Activated CD4-positive, alpha-beta T cell treated with anti-CD3 and anti-CD28 coated beads, Interleukin-2, amount 50 U/mL, for 24 hours (primary cell): ENCODE measurements around the gene OMD.

Source experiments
- DNase-seq, 2 donors: peaks; one replicate each; pipeline ENCODE4 v3.0.0-alpha.2; 2020; ENCODE audit warnings: low read depth in 1 of 2, low spot score in 1 of 2

Gene OMD, protein sequence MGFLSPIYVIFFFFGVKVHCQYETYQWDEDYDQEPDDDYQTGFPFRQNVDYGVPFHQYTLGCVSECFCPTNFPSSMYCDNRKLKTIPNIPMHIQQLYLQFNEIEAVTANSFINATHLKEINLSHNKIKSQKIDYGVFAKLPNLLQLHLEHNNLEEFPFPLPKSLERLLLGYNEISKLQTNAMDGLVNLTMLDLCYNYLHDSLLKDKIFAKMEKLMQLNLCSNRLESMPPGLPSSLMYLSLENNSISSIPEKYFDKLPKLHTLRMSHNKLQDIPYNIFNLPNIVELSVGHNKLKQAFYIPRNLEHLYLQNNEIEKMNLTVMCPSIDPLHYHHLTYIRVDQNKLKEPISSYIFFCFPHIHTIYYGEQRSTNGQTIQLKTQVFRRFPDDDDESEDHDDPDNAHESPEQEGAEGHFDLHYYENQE

DNA sequence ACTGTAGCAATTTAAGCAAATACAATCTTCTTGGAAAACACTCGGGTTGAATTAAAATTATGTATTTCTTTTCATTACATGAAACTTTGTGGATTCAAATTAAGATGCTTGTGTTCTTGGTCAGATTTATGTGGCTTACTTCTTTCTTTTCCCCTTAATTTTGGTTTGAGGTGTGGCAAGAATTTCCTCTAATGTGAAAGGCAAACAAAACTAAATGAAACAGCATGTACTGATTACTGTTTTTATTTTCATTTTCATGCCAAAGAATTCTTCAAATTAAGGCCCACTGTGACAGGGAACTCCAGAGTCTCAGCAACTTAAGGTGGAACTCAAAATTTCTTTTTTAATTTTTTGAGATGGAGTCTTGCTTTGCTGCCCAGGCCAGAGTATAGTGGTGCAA is at the start of gene OMD:
OMD (minus strand) TSS at position 132 of the 400 bp plus-strand sequence. CDS start 6,913 bp downstream, outside the sequence.
- no peak for DNase-seq

DNA sequence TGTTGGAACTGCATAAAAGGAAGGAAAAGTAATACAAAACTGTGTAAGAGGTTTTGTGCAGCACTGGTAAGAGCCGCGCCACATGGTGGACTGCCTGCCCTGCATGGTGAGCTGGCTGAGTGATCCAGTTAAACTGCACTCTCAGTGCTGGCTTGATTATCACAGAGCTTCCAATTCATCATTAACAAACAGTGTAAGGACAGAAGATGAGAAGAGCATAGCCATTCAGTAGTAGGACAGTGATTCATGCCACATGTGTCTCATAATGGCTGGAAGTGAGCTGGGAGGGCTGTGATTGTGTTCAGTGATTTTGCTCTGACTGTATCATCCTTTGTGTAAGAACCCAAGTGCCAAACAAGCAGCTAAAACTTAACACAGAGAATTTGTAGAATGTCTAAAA is 43.9 kb upstream of the OMD start:
- no peak for DNase-seq

DNA sequence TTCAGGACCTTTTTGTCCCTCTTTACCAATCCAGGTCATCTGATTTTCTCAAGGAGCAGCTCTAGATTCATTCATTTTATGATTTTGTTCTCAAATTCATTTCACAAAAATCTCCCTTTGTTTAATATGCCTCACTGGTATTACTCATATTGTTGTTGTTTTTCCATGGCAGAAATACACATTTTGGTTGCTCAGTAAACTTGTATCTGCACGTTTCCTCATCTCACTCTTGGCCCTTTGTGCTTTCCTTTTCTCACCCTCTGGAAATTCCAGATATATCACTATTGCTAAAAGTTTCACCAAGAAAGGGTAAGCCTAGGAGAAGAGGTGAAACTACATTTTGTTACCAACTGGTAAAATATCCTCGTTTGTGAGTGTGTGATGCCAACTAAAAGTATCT is 43.2 kb upstream of the OMD start:
- no peak for DNase-seq

DNA sequence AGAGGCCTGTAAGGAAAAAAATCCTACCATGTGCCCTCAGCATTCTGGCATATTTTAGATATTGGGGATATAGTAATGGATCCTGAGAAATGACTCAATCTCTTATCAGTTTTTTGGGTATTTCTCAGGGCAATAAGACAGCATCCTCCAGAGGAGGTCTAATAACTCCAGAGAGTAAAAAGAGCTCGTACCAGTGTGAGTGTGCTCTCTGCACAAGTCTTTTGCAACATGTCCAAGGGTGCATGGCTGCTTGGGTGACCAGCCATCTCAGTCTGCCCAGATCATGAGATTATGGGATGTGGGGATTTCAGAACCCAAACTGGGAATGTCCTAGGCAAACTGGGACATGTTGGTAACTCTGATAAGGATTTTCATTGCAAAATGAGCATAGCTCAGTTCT is 42.8 kb upstream of the OMD start:
- DNase-seq: no peak

DNA sequence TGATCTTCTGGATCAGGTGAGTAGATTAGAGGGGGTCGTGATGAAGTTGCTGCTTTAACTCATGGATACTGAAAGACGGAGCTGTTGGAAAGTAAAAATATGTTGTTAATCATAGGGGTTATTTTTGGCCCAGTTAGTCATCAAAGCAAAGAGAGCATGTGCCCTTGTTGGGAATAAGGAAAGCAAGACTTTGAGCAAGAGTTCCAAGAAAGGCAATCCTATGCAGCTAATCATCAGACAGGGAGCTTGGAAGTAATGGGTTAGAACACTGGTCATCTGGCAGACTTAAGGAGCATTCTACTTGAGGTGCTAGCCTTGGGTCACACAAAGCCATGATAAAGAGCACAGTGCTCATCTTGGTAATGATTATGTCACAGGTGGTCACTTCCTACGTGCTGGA is 39.7 kb upstream of the OMD start:
- no peak for DNase-seq

DNA sequence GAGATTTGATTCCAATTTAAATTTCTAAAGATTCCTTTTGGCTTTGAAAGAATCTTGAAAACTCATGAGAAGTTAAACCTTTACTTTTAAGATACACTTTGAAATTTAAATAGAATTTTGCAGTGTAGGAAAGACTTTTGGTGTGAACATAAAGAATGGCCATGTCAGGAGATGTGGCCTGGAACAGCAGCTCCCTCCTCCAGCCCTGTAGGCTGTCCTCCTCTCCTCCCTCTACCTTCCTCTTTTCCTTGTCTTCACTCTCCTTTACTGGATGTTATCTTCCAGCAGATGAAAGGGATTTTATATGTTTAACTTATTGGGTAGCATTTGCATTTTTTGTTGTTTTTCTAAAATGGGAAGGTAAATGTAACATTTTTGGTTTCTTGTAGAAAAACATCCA is 39.1 kb upstream of the OMD start:
- DNase-seq: no peak

DNA sequence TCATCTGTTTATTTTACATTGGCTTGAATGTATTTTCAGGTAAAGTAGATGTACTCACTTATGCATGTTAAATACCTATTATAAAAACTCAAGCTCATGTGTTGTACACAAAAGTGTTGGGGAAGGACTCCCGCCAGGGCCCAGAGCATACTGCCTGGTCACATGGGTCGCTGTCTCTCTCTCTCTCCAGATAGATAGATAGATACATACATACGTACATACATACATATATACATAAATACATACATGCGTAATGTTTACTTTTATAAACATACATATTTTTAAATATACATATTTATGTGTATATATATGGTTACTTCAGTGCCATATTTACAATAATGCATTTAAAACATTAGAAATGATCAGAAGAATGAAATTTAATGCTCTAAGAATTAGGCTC is 33.3 kb upstream of the OMD start:
- DNase-seq: no peak

DNA sequence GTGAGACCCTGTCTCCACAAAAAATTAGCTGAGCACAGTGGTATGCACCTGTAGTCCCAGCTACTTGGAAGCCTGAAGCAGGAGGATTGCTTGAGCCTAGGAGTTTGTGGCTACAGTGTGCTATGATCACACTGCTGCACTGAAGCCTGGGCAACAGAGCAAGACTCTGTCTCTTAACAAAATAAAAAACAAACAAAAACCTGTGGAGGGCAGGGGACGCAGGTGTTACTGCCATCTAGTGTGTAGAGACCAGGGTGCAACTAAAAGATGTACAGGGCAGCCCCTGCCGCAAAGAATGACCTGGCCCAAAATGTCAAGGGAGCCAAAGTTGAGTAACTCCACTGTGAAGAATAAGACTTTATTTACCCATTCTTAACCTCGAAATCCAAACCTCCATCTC is 30.9 kb upstream of the OMD start:
- no peak for DNase-seq

DNA sequence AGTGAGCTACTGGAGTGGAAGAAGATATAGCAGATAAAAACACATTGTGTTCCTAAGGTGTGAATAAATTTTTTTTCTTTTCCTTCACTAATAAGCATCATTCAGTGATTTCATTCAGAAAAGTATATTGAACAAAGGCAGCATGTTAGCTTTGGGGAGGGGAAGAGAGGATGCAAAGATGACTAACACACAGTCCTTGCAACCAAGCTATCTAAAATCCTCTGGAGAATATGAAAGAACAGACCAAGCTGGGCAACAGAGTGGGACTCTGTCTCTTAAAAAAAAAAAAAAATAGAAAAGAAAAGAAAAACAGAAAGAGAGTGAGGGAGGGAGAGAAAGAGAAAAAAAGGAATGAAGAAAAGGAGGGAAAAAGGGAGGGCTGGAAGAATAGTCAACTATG is 22.3 kb upstream of the OMD start:
- no peak for DNase-seq

DNA sequence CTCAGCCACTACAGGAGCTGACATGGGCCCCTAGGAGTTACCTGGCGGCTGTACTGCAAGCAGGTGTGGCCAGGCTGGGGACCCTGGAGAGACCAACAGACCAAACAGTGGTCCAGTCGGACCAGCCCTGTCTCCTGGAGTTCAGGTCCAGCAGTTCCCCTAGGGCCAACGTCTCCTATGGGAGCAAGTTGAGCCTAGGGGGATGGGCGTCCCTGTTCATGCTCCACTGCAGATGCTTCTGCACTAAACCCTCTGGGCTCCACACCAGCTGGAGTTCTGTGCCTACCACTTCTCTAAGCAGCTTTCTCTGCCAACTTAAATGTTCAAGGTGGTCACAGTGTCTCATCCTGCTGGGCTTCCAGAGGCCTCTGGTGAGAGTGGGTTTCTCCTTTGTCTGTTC is 20.6 kb upstream of the OMD start:
- no peak for DNase-seq

DNA sequence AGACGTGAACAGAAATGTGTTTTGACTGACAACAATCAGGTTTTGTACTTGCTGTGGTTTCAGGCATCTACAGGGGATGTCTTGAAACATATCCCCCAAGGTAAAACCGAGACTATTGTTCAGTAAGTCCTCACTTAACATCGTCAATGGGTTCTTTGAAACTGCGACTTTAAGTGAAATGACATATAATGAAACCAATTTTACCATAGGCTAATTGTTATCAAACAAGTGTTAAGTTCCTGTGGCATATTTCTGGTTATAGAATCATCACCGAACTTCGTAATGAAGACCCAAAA is 16.4 kb upstream of the OMD start:
- no peak for DNase-seq

DNA sequence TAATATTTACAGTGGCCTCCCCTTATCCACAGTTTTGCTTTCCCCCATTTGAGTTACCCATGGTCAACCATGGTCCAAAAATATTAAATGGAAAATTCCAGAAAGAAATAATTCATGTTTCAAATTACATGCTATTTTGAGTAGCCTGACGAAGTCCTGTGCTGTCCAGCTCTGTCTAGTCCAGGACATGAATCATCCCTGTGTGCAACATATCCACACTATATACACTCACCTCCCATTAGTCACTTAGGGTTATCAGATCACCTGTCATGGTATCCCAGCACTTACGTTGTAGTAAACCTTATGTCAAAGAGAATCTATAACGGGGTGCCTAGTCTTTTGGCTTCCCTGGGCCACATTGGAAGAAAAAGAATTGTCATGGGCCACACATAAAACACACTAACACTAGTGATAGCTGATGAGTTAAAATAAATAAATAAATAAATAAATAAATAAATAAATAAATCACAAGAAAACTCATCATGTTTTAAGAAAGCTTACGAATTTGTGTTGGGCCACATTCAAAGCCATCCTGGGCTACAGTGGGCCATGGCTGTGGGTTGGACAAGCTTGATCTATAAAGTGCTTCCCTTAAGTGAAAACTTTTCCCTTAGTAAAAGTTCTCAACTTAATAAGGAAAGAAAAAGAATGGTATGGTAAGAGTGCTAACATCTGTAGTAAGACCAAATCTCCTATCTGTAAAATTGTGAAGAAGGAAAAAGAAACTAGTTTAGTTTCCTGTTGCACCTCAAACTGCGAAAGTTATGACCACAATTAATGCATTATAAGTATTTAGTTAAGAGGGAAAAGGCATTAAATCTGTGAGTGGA is 15.9 kb upstream of the OMD start:
- DNase-seq: no peak

DNA sequence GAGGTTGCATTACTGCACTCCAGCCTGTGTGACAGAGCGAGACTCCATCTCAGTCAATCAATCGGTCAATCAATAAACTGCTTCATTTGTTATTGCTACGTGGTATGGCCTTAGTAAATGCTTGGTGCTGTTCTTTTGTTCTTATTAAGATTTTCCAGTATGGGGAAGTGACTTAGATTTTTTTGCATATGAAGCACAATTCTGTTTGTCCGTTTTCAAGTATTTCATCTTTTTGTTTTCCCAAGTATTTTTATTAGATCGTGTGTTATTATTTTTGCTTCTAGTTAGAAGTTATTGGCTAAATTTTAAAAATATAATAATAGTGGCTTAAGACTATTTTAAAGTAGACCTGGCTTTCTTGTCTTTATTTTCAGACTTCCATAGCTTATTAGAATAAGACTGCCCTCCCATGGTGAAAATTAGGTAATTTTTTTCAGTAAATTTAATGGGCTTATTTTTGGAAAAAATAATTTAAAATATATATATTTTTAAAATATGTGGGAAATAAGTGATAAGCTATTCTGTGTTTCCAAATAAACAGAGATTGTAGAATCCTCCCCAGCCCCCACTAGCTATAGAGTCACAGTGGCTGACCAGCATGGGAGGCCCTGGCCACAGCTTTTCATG is 14.7 kb upstream of the OMD start:
- DNase-seq: no peak

DNA sequence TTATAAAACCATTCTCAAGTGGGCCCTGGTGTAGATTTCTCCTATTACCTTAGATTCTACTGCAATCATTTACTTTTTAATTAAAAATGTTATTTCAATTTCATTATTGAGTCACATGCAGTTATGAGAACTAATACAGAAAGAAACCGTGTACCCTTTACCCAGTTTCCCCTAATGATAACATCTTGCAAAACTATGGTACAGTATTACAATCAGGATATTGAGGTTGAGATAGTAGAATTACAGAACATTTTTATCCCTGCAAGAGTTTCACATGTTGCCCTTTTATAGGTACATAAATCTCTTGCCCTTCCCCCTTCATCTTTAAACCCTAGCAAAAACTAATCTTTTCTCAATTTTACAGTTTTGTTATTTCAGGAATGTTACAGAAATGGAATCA is 11.0 kb upstream of the OMD start:
- no peak for DNase-seq

DNA sequence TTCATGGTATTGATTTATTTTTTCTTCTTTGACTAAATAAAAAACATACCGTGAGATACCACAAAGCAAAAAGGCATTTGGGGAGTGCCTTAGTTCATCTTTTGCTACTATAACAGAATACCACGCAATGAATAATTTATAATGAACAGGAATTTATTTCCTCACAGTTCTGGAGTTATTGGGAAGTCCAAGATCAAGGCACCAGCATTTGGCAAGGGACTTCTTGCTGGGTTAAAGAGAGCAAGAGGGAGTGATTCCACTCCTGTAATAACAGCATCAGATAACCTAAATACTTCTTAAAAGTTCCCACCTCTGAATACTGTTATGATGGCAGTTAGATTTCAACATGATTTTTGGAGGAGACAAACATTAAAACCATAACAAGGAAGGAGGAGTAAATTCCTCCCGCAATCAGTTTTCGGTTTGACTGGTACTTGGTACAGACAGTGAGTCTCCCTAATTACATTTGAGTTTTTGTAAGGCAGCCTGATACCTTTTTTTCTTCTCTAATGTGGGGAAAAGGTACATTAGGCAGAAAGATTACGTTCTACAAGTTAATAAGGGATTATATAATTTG is 8.8 kb upstream of the OMD start:
- DNase-seq: no peak

DNA sequence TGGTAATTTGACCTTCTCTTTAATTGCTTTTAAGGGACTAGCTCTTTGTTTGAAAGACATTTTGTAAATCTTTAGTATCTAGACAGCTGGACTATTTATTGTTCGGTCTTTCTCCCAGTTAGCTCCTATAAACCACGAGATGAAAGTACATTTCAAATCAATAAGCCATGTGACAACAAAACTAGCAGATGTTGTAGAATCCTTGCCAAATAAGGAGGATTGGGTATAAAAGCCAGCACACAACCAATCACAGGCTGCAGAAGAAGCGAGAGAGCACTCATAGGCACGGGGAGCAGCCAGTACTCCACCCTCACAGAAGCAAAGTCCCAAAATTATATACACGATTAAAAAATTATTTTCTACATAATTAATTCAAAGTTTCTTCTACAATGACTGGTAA is 8.1 kb upstream of the OMD start:
- no peak for DNase-seq

DNA sequence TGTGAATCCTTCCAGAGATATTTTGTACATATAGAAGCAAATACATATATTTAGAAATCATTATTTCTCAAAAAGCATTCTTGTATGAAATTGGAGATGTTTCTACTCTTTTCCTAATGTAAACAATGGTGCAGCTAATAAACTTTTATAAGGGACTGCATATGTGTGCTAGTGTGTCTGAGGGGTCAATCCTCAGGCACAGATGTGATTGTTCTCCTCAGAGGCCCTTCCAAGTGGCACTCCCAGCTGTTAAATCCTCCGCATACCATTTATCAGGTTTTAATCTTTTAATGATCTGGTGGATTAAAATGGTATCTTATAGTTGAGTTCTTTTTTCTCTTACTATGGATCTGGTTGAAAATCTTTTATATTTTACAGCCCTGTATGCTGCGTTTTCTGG is 5.6 kb upstream of the OMD start:
- DNase-seq: no peak

DNA sequence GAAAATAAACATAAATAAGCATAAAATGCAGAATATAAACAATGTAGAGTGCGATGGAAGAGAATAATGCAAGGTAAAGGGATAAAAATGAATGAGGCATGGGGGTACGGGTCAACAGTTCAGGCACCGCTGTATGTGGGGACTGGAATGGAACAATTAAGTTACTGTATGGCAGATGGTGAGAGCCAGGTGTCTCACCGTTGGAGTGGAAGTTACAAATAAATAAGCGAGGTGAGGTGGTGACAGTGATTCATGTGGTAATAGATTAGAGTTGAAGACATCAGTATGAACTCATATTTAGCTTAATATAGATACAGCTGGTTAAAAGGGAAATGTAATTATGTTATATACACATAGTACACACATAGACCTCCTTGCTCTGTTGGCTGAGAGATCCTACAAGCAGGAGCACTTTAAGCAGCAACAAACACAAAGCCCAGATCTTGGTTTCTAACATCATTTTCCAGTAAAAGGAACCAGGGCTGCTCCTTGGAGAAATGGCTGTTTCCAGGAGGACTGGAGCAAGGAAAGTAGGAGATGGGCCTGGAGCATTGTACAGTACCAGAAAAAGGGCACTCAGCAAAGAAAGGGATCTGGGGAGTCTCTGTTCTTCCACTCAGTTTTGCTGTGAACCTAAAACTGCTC is 2.4 kb upstream of the OMD start:
- no peak for DNase-seq

DNA sequence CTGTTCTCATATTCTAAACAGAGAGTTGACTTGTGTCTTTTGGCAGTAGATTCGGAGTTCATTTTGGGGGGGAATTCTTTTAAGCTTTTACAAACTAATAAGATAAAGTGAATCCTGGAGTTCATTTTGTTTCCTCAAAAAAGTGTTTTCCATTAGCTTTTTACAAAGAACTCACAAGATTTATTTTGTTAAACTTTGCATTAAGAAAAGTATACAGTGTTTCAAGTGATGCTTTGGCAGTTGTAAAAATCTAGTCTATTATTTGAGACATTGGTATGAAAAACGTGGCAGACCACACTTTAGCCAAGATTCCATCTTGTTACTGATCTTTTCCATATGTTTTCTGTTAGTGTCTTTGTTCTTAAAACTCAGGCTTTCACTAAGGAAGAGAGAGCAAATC is 1.2 kb upstream of the OMD start:
- no peak for DNase-seq

DNA sequence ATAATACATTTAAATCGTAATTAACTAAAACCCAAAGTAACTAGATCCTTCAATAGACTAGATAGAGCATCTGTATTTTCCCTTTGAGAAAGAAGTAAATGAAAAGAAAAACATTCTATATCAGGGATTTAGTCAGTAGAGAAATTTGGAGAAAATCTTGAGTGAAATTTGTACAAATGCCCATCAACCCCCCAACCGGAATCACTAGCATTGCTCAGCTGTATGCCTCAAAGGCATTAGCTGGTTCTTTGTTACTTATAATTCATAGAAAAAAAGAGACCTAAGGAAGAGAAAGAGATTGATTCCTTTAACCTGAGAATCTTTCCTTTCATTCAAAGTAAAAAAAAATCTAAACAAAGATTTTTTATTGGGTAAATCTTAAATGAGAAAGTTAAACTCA is 659 bp downstream of the OMD start:
- no peak for DNase-seq

DNA sequence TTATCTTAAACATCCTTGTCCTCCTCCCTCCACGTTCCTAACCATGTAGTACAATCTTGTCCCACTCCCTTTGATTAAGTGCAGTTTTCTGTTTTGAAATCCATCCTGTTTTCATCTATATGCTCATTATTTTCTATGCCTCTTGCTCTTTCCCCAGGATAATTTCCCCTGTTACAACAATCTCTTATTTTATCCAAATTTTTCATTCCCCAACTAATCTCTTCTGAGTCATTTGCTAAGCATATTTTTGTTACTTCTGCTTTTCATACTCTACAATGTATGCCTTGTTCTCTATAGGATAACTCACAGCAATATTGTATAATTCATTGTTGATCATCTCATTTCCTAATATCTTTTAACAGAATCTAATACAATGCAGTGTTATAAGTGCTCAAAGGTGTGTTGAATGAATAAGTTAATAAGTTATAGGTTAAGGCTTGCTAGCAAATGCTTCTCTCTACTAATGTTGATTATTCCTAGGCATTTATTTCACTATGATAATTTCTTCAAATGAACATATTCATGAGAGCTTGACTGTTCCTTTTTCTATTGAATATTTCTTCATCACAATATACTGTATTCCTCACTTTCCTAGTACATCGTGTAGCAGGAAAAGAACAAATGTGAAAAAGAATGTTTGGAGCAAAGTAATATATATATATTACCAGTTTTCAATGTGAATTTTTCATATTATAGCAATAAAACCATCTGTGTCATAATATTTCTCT is 1.5 kb downstream of the OMD start:
- no peak for DNase-seq
